ENCODE data around the gene BNC1. TPM values are rescaled to one million over a fixed set of nuclear protein-coding genes. Genes with fewer than 3 reads are reported as not detected.

The BNC1 gene, protein sequence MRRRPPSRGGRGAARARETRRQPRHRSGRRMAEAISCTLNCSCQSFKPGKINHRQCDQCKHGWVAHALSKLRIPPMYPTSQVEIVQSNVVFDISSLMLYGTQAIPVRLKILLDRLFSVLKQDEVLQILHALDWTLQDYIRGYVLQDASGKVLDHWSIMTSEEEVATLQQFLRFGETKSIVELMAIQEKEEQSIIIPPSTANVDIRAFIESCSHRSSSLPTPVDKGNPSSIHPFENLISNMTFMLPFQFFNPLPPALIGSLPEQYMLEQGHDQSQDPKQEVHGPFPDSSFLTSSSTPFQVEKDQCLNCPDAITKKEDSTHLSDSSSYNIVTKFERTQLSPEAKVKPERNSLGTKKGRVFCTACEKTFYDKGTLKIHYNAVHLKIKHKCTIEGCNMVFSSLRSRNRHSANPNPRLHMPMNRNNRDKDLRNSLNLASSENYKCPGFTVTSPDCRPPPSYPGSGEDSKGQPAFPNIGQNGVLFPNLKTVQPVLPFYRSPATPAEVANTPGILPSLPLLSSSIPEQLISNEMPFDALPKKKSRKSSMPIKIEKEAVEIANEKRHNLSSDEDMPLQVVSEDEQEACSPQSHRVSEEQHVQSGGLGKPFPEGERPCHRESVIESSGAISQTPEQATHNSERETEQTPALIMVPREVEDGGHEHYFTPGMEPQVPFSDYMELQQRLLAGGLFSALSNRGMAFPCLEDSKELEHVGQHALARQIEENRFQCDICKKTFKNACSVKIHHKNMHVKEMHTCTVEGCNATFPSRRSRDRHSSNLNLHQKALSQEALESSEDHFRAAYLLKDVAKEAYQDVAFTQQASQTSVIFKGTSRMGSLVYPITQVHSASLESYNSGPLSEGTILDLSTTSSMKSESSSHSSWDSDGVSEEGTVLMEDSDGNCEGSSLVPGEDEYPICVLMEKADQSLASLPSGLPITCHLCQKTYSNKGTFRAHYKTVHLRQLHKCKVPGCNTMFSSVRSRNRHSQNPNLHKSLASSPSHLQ
- total RNA-seq: 5.8 and 6.5 TPM in 2 replicates

DNA sequence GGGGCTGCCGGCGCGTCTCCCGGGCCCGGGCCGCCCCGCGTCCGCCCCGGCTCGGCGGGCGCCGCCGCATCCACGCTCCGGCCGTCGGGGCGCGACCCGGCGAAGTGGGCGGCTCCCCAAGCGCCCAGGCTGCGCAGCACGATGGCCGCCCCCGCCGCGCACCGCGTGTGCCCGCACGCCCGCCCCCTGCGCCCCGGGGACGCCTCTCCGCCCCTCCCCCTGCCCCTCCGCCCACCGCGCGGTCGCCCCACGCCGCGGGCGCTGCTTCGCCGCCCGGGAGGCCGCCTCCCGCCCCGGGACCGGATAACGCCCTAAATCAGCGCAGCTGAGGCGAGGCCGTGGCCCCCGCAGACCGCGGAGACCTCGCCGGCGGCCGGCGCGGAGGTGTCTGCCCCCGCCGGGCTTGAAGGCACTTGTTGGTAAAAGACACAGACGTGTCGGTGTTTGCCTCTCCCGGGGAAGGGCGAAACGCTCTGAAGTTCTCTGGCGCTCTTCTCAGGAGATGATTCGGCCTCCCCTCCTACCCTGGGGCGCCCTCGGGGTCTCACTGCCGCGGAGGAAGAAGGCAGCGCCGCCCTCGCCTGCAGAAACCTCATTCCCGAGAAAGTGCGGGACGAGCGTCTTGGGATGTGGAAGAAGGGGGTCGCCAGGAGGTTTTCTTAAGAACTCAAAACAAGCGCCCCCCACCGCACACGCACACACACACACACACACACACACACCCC is at the start of gene BNC1:
BNC1 (minus strand) TSS at position 106 of the 725 bp plus-strand sequence; CDS start at position 70, 36 bp downstream.

DNA sequence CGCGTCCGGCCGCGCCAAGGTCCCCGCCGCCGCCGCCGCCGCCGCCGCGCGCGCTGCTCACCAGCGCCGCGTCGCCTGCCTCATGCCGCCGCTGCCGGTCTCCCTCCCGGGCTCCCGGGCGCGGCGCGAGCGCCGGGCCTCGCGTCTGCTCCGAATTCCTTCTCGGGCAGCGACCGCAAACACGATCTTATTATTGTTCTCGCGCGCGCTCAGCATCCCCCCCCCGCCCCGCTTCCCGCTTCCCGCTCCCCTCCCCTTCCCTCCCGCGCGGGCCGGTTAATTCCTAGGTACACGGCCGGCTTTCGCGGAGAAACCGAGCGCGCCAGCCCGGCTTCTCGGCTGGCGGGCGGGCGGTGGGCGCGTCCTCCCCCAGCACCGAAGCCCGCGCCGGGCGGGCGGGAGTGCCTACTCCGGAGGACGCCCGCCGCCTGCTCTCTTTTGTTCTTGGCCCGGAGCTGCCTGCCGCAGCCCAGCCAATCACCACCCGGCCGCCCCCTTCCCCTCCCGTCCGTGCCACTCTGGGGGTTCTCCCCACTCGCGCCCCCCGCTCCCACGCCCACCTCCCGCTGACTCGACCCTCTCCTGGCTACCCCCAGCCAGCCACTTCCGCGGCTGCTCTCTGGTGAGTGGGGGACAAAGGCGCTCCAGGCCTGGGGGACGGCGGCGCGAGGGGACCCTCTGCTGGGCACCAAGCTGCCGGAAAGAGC is 76.7 kb downstream of the BNC1 start, which contains the start of gene HDGFL3:
HDGFL3 (minus strand) TSS at position 164 of the 707 bp plus-strand sequence. CDS start 409 bp downstream, outside the sequence.

Other genes with a start within 250 kb of the BNC1 start
- 97.5 and 102 TPM in 2 replicates for gene BTBD1, start 217.4 kb downstream of the BNC1 start, total RNA-seq
- 0.85 and 0.96 TPM in 2 replicates for gene TM6SF1, start 177.0 kb downstream of the BNC1 start, total RNA-seq
- gene HDGFL3, start 76.8 kb downstream of the BNC1 start, total RNA-seq: 40.6 and 59.0 TPM in 2 replicates
- gene SH3GL3, start 162.7 kb upstream of the BNC1 start, total RNA-seq: not detected in 2 replicates